ENCODE measurements around the gene S100A9. TPM values are rescaled to one million over a fixed set of nuclear protein-coding genes. Genes with fewer than 3 reads are reported as not detected.

Gene S100A9
- total RNA-seq, 1 donor from 2014 or later, result 911 TPM

DNA sequence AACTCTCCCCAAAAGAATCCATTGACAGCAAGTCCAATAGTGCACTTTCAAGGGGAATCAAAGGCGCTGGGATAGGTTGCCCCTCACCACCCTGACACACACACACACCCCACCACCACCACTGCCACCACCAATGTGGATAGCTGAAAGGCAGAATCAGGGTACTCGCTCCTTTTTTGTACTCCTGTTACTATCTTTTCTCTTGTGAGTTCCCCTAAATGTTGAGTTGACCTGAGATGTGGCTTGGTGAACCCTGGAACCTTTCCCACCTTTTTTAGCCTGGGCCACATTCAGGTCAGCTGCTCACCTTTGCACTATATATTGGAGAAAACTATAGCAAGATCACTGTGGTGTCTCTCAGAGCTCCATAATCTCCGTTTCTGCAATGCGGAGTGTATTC lies 29.3 kb downstream of the S100A9 start:
- Histone ChIP-seq H3K27me3 (ENCODE audit: low read depth) (no peaks in the 10 kb centered on the region), H3K27ac (peak overlapping the region; percentile 38), H3K9me3 (peaks cover 4% of the 10 kb centered on the region), H3K4me3 (no peak overlapping the region), H3K4me1 (peaks cover 14% of the 10 kb centered on the region), H3K36me3 (no peaks in the 10 kb centered on the region)
- intact Hi-C loops (cut with DNase I), result no loop called here
- TF ChIP-seq, protein P1, sequence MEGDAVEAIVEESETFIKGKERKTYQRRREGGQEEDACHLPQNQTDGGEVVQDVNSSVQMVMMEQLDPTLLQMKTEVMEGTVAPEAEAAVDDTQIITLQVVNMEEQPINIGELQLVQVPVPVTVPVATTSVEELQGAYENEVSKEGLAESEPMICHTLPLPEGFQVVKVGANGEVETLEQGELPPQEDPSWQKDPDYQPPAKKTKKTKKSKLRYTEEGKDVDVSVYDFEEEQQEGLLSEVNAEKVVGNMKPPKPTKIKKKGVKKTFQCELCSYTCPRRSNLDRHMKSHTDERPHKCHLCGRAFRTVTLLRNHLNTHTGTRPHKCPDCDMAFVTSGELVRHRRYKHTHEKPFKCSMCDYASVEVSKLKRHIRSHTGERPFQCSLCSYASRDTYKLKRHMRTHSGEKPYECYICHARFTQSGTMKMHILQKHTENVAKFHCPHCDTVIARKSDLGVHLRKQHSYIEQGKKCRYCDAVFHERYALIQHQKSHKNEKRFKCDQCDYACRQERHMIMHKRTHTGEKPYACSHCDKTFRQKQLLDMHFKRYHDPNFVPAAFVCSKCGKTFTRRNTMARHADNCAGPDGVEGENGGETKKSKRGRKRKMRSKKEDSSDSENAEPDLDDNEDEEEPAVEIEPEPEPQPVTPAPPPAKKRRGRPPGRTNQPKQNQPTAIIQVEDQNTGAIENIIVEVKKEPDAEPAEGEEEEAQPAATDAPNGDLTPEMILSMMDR (IDR thresholded peaks at IDR 0.05), result no peak
- ATAC-seq (no peak), DNase-seq (no peak)

GRCh38 chr1:153387785-153388184 lies 30.1 kb downstream of the S100A9 start:
- H3K36me3 ChIP-seq, result no peaks in the 10 kb centered on the region
- DNase-seq, result no peak
- intact Hi-C loops (cut with DNase I), result no loop called here
- H3K9me3 ChIP-seq, result no peaks in the 10 kb centered on the region
- no peak overlapping the region for H3K4me3 ChIP-seq
- no peak overlapping the region for H3K27ac ChIP-seq
- peaks cover 15% of the 10 kb centered on the region for H3K4me1 ChIP-seq
- H3K27me3 ChIP-seq (ENCODE audit: low read depth), result no peaks in the 10 kb centered on the region
- TF ChIP-seq, protein P1 (IDR thresholded peaks at IDR 0.05), result no peak
- no peak for ATAC-seq

GRCh38 chr1:153389401-153389800 lies 31.7 kb downstream of the S100A9 start:
- DNase-seq, result no peak
- Histone ChIP-seq H3K9me3 (no peaks in the 10 kb centered on the region), H3K4me3 (no peak overlapping the region), H3K36me3 (no peaks in the 10 kb centered on the region), H3K27me3 (ENCODE audit: low read depth) (no peaks in the 10 kb centered on the region), H3K4me1 (peaks cover 15% of the 10 kb centered on the region), H3K27ac (no peak overlapping the region)
- intact Hi-C loops (cut with DNase I), result no loop called here
- ATAC-seq, result no peak
- TF ChIP-seq, protein P1 (IDR thresholded peaks at IDR 0.05), result no peak

DNA sequence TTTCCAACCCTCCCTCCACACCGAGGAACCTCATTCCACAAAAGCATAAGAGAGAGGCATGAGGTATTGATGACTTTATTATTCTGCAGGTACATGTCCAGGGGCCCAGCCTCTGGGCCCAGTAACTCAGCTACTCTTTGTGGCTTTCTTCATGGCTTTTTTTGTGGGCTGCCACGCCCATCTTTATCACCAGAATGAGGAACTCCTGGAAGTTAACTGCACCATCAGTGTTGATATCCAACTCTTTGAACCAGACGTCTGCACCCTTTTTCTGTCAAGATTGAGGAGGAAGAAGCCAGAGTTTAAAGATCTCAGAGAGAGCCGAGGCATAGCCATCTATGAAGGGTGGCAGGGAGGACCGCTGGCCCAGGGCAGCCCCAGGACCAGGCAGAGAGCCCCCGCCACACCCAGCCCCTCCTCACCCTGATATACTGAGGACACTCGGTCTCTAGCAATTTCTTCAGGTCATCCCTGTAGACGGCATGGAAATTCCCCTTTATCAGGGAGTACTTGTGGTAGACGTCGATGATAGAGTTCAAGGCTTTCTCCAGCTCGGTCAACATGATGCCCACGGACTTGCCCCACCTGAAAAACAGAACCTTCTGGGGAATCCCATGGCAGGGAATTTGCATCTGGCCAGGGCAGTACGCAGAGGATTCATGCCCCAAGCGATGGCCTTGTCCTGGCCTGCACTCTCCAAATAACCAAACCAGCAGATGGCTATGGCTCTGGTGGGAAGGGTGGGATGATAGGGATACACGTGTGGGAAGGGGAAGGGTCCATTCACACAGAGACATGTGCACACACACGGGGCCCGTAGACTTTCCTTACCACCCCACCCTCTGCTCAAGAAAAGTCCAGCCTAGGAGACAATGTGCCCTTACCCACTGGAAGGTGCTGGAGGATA lies 32.6 kb downstream of the S100A9 start:
- intact Hi-C loops (cut with DNase I), result no loop called here
- TF ChIP-seq, protein P1 (IDR thresholded peaks at IDR 0.05), result no peak
- Histone ChIP-seq H3K36me3 (no peaks in the 10 kb centered on the region), H3K4me1 (peaks cover 12% of the 10 kb centered on the region), H3K9me3 (no peaks in the 10 kb centered on the region), H3K27me3 (ENCODE audit: low read depth) (no peaks in the 10 kb centered on the region), H3K4me3 (peak overlapping the region; percentile 39), H3K27ac (peak overlapping the region; percentile 24)
- DNase-seq (no peak), ATAC-seq (peak in 1 of 2 donors; percentile 9)

GRCh38 chr1:153390938-153391710 lies 33.5 kb downstream of the S100A9 start, which contains the start of gene S100A8:
S100A8 (minus strand) TSS chr1:153391073; CDS start chr1:153390535, 538 bp downstream.
- Histone ChIP-seq H3K9me3 (no peaks in the 10 kb centered on the region), H3K36me3 (no peaks in the 10 kb centered on the region), H3K4me1 (peaks cover 9% of the 10 kb centered on the region), H3K27ac (peak within 1 kb of the TSS; percentile 24), H3K4me3 (peak within 1 kb of the TSS; percentile 39), H3K27me3 (ENCODE audit: low read depth) (peaks cover 7% of the 10 kb centered on the region)
- intact Hi-C loops (cut with DNase I), result no loop called here
- peak; percentile 62 to 65 for ATAC-seq
- peak; percentile 86 for DNase-seq
- TF ChIP-seq, protein P1 (IDR thresholded peaks at IDR 0.05), result no peak
